Fibroblast of lung (primary cell): ENCODE results near the gene TBXA2R. TPM values are rescaled to one million over a fixed set of nuclear protein-coding genes. Genes with fewer than 3 reads are reported as not detected.

ENCODE experiments used
- DNase-seq, 2 donors: peaks; one replicate each; pipeline versions ENCODE4 v3.0.0 to v3.0.0-alpha.2; 2010; ENCODE audit warnings: low read depth in 2 of 2
- H2AFZ ChIP-seq: 2 replicates; pipeline ENCODE4 v1.5.1; 2012; ENCODE audit warnings: low read length, control low read depth, inconsistent platforms
- H3K27ac ChIP-seq: 2 replicates; pipeline ENCODE4 v1.5.1; 2011; ENCODE audit warnings: low read length, control low read depth; ENCODE audit not compliant: insufficient read depth
- H3K27me3 ChIP-seq: 2 replicates; pipeline ENCODE4 v1.5.1; 2011; ENCODE audit warnings: mild to moderate bottlenecking, low read length; ENCODE audit not compliant: control insufficient read depth, insufficient read depth
- H3K36me3 ChIP-seq: 2 replicates; pipeline ENCODE4 v1.5.1; 2011; ENCODE audit warnings: low read length; ENCODE audit not compliant: control insufficient read depth, insufficient read depth
- H3K4me1 ChIP-seq: 2 replicates; pipeline ENCODE4 v1.5.1; 2011; ENCODE audit warnings: low read length; ENCODE audit not compliant: control insufficient read depth, insufficient read depth; ENCODE audit errors: extremely low read depth
- H3K4me2 ChIP-seq: 2 replicates; pipeline ENCODE4 v1.5.1; 2011; ENCODE audit warnings: low read length, control low read depth; ENCODE audit not compliant: insufficient read depth; ENCODE audit errors: extremely low read depth
- H3K4me3 ChIP-seq, 4 experiments: fragments of 200-600 bp in 1 of 4; sonication (generic) in 1 of 4; replicated peaks in 1 of 4; 2 replicates each; pipeline ENCODE4 v1.5.1; 2011 to 2016; ENCODE audit warnings: low read length in 4 of 4, low read depth in 3 of 4, mild to moderate bottlenecking in 3 of 4, control low read depth in 2 of 4, inconsistent platforms in 1 of 4, mixed read lengths in 1 of 4; ENCODE audit not compliant: insufficient read depth in 1 of 4; ENCODE audit errors: control extremely low read depth in 1 of 4
- H3K79me2 ChIP-seq: 2 replicates; pipeline ENCODE4 v1.5.1; 2012; ENCODE audit warnings: mild to moderate bottlenecking, low read length, inconsistent platforms; ENCODE audit not compliant: control insufficient read depth, insufficient read depth
- H3K9ac ChIP-seq: 2 replicates; pipeline ENCODE4 v1.5.1; 2011; ENCODE audit warnings: mild to moderate bottlenecking, low read length, control low read depth; ENCODE audit not compliant: insufficient read depth
- H3K9me3 ChIP-seq: 2 replicates; pipeline ENCODE4 v1.5.1; 2012; ENCODE audit warnings: low read depth, low read length; ENCODE audit not compliant: control insufficient read depth, insufficient read depth
- H4K20me1 ChIP-seq: 2 replicates; pipeline ENCODE4 v1.5.1; 2011; ENCODE audit warnings: low read length; ENCODE audit not compliant: control insufficient read depth, insufficient read depth; ENCODE audit errors: extremely low read depth
- CTCF ChIP-seq, 2 donors: IDR thresholded peaks in 1 of 2; conservative IDR thresholded peaks in 1 of 2; 1 replicate in 1 of 2; 2 replicates in 1 of 2; pipeline ENCODE4 v1.5.1; 2011 to 2012; ENCODE audit warnings: low read length in 2 of 2, control low read depth in 1 of 2, inconsistent platforms in 1 of 2, low read depth in 1 of 2, mild to moderate bottlenecking in 1 of 2
- EZH2 ChIP-seq: IDR thresholded peaks from 2 replicates; pipeline ENCODE4 v1.5.1; 2012; ENCODE audit warnings: low read length, control low read depth, mild to moderate bottlenecking; ENCODE audit errors: missing control alignments
- polyA plus RNA-seq, 2 donors: library from polyadenylated mRNA; depleted of rRNA in 1 of 2; stranded (reverse) in 1 of 2; unstranded in 1 of 2; fragments of >200 nt; gene quantifications; 2 replicates each; pipeline ENCODE4 v1.2.1, GENCODE V29; 2011 to 2012; ENCODE audit warnings: missing spikeins in 1 of 2
- total RNA-seq: library from RNA; depleted of rRNA; stranded (reverse); fragments of >200 nt; gene quantifications from 2 replicates; pipeline ENCODE4 v1.2.1, GENCODE V29; 2014

TBXA2R gene
- total and polyA plus RNA-seq, 2 donors (not counting 1 experiment from before 2014, with no cell fraction given): 1.3 to 1.8 TPM

GRCh38 chr19:3557461-3558248, 49.0 kb downstream of the TBXA2R start, which contains the start of gene MFSD12:
Gene MFSD12 (minus strand): TSS chr19:3557586. CDS start chr19:3557403, 183 bp downstream.
- Histone ChIP-seq H3K4me2 (peak within 1 kb of the TSS; percentile 88), H3K79me2 (peaks cover 19% of the 10 kb centered on the region), H3K4me3 (peak within 1 kb of the TSS; percentile 65 to 81 (median 78)), H3K36me3 (no peaks in the 10 kb centered on the region), H2AFZ (peak within 1 kb of the TSS; percentile 73), H3K9ac (peak within 1 kb of the TSS; percentile 75), H3K27me3 (no peaks in the 10 kb centered on the region), H3K27ac (peak within 1 kb of the TSS; percentile 81), H3K4me1 (peaks cover 7% of the 10 kb centered on the region), H3K9me3 (no peaks in the 10 kb centered on the region), H4K20me1 (no peaks in the 10 kb centered on the region)
- no peak for TF ChIP-seq EZH2
- TF ChIP-seq CTCF (conservative IDR thresholded peaks at IDR 0.05 in 1 of 2, IDR thresholded peaks at IDR 0.05 in 1 of 2; ENCODE audit: low read depth in 1 of 2, low read length in 2 of 2): no peak
- peak; percentile 92 to 93 for DNase-seq

- no peak for TF ChIP-seq CTCF (conservative IDR thresholded peaks at IDR 0.05 in 1 of 2, IDR thresholded peaks at IDR 0.05 in 1 of 2; ENCODE audit: low read depth in 1 of 2, low read length in 2 of 2)
- TF ChIP-seq EZH2: no peak
- Histone ChIP-seq H4K20me1 (no peaks in the 10 kb centered on the region), H3K9ac (peak overlapping the region; percentile 70), H2AFZ (no peak overlapping the region), H3K36me3 (no peaks in the 10 kb centered on the region), H3K4me1 (peaks cover 7% of the 10 kb centered on the region), H3K4me2 (peak overlapping the region; percentile 79), H3K27ac (peak overlapping the region; percentile 8), H3K27me3 (no peaks in the 10 kb centered on the region), H3K9me3 (no peaks in the 10 kb centered on the region), H3K79me2 (peaks cover 19% of the 10 kb centered on the region), H3K4me3 (peak overlapping the region; percentile 41 to 79 (median 66))
- peak in 1 of 2 donors; percentile 42 for DNase-seq
These were observed 49.7 kb downstream of the TBXA2R start for GRCh38 chr19:3556978-3557460.

GRCh38 chr19:3556423-3556977, 50.2 kb downstream of the TBXA2R start:
- H3K27ac ChIP-seq: peak overlapping the region; percentile 8
- H3K4me1 ChIP-seq: peaks cover 7% of the 10 kb centered on the region
- H3K27me3 ChIP-seq: no peaks in the 10 kb centered on the region
- peak overlapping the region; percentile 79 for H3K4me2 ChIP-seq
- H3K9ac ChIP-seq: peak overlapping the region; percentile 70
- no peak overlapping the region for H2AFZ ChIP-seq
- no peaks in the 10 kb centered on the region for H3K36me3 ChIP-seq
- TF ChIP-seq EZH2: no peak
- no peak for TF ChIP-seq CTCF (conservative IDR thresholded peaks at IDR 0.05 in 1 of 2, IDR thresholded peaks at IDR 0.05 in 1 of 2; ENCODE audit: low read depth in 1 of 2, low read length in 2 of 2)
- peak overlapping the region; percentile 41 to 79 (median 66) for H3K4me3 ChIP-seq
- H3K9me3 ChIP-seq: no peaks in the 10 kb centered on the region
- DNase-seq: no peak
- H4K20me1 ChIP-seq: no peaks in the 10 kb centered on the region
- H3K79me2 ChIP-seq: peaks cover 19% of the 10 kb centered on the region
